Stimulated activated naive CD4-positive, alpha-beta T cell (primary cell): Measurements from ENCODE around the gene CYBRD1.
"Not testable (repeated sequence)": the region's sequence is repeated elsewhere in the genome, so short reads cannot be mapped to it uniquely, and the experiment has no call there.

Experiments
- DNase-seq, 6 experiments: peaks; one replicate each; lab custom pipeline; 2025; lab: John Stamatoyannopoulos, UW

Gene CYBRD1, protein sequence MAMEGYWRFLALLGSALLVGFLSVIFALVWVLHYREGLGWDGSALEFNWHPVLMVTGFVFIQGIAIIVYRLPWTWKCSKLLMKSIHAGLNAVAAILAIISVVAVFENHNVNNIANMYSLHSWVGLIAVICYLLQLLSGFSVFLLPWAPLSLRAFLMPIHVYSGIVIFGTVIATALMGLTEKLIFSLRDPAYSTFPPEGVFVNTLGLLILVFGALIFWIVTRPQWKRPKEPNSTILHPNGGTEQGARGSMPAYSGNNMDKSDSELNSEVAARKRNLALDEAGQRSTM

DNA sequence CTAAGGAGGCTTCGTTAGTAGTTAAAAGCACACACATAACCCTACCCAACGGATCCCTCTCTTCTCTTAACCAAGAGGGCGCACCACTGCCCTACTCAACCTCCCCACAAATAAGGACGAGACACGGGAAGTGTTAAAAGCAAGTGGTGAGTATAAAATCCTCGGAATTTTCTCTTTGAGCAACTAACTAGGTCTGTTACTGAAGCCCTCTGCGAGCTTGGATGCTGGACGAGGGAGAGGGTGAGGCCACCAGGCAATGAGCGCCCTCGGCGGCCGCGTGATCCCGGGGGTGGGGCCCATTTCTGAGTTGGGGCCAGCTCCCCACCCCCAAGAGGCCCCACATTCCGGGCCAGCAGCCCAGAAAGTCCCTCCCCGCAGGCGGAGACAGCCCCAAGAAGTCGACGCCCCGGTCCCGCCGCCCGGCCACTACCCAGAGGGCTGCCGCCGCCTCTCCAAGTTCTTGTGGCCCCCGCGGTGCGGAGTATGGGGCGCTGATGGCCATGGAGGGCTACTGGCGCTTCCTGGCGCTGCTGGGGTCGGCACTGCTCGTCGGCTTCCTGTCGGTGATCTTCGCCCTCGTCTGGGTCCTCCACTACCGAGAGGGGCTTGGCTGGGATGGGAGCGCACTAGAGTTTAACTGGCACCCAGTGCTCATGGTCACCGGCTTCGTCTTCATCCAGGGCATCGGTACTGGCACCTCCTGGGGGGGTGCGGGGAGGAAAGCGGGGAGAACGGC lies at the start of gene CYBRD1:
TSS of gene CYBRD1 (plus strand) at position 423 of the 736 bp plus-strand sequence. CDS start at position 495, 72 bp downstream.
- DNase-seq: no peak

DNA sequence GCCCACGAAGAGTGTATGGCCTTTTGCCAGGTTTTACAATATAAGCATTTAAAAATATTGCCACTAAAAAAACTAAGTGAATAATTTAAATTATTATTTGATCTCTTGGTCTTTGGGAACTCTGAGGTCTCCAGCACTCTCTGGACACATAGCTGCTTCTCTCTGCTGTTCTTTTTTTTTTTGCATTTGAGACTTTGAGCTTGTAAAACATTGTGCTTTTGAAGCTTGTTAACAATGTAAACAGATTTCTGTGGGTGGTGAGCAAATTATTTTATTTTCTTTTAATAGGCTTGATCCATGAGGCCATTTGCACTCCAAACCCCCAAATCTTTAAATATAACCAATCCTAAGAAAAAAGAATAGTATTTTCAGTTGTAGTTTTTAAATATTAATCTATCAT lies 46.3 kb upstream of the CYBRD1 start:
- DNase-seq: no peak

DNA sequence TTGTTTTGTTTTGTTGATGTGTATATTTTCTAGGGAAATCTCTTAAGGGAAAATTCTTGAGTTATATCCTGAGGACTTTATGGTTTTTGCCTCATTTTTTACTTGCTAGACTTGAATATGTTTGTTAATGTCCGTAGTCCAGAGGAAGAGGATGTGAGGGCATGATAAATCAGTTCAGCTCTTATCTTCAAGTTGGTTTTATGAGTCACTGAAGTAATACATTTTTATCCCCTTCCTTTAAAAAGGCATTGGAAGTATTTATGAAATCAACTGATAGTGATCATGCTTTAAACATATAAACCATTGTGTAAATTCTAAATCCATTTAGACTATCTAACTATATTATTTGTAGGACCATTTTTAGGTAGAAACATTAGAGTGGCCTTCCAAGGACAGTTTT lies 43.9 kb upstream of the CYBRD1 start:
- no peak for DNase-seq

DNA sequence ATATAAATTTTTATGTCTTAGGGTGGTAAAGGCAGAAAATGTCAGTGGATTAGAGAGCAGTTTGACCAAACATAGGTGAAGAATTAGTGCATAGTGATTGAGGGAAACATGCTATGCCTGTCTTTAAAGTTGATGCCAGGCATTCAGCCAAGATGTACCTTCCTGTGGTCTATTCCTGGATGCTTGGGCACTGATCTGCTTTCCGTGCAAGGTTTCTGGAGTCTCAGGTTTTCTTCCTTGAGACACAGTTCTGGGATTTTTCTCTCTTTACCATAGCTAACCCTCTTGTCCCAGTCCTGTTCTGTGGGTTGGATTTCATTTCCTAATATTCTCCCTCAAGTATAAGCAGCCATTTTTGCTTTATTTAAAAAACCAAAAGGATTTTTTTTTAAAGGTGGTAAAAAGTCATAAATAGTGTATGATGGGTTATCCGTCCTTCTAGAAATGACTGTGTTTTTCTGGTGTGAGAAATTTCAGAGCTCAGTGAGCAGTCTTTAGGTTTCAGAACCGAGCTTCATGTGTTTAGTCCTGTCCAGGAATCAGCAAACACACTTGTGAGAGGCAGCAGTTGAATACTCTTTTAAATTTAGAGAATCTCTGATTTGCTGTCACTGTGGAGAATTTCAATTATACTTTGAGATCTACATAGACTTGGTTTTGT lies 43.0 kb upstream of the CYBRD1 start:
- DNase-seq: no peak

DNA sequence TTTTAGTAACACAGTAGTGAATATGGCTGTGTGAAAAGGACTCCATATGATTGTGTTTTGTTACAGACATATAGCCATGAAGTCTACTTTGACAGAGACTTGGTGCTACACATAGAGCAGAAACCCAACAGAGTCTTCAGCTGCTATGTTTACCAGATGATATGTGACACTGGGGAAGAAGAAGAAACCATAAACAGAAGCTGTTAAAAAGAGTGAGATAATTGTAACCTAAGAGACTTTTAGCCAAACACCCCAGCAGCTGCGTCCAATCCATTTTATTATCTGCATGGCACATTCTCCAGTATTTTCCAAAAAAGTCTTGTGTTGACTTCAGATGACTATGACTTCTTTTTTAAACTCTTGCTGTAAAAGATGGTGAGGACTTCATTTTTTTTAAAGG lies 41.4 kb upstream of the CYBRD1 start:
- DNase-seq: no peak

DNA sequence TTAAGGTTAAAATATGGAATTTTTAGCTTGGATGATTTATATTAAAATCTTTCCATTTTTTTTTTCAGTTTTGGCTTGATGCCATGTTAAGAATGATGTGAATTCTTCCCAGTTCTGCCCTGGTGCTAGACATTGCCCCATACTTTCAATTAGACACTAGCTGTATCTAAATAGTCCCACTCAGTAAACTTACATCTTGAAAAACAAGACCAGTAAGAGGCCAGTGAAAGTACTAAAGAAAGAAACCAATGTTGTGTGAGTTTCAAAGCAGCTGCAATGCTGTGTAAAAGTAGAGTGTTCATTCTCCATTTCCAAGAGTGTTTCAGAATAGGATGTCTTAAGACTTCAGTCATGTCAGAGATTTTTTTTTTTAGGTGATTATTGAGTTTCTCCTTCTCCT lies 40.0 kb upstream of the CYBRD1 start:
- no peak for DNase-seq

DNA sequence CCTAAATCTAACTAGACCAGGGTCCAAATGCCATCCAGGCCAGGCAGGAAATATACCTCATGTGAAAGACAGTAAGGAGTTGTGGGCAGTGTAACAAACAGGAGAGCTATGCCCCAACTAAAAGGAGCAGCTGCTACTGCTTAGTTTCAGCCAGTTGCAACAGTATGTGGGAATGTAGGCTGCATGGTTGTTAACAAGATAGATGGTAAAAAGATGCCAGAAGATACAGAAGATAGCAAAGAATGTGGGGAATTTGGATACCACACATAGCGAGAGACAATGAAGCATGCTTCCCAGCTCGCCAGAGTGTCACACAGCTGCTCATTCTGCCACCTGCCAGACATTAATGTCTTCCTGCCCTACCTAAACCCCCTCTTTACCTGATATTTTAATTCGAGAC lies 39.4 kb upstream of the CYBRD1 start:
- DNase-seq: no peak

DNA sequence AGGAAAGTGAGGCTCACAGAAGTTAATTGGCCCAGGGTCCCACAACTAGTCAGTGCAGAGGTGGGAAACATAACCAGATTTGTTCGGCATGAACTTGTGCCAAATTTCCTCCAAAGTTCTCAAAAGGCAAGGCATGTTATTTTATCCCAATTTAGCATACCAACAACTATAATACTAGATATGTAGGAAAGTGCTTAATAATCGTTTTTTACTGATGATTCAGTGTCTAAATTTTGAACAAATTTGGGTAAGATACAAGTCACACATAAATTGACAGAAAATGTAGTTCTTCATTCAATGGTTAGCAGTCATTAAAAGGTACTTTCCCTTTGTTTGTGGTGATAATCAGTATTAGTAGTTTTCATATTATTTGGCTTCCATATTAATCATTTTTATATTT lies 38.5 kb upstream of the CYBRD1 start:
- no peak for DNase-seq

DNA sequence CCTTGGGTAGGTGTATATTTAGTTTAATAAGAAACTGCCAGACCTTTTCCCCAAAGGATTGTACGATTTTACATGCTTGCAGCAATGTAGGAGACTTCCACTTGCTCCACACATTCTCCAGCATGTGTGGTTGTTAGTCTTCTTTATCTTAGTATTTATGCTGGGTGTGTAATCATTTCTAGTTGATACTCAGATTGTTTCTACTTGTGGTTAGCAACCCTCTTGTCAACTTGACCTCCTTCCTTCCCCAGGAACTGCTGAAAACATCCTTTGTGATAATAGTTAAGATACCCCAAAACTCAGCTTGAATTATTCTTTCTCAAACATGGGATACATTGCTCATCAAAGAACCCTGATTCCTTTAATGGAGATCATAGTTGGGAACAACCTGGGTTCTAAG lies 37.2 kb upstream of the CYBRD1 start:
- no peak for DNase-seq

DNA sequence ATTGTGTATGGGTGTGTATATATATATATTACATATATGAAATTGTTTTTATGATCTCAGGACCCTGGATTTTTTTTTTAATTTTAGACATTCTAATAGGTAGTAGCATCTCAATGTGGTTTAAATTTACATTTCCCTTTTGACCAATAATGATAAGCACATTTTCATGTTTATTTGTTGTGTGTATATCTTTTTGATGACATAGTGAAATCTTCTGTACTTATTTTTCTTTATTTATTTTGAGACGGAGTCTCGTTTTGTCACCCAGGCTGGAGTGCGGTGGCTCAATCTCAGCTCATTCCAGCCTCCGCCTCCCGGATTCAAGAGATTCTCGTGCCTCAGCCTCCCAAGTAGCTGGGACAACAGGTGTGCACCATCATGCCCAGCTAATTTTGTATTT lies 35.1 kb upstream of the CYBRD1 start:
- no peak for DNase-seq

DNA sequence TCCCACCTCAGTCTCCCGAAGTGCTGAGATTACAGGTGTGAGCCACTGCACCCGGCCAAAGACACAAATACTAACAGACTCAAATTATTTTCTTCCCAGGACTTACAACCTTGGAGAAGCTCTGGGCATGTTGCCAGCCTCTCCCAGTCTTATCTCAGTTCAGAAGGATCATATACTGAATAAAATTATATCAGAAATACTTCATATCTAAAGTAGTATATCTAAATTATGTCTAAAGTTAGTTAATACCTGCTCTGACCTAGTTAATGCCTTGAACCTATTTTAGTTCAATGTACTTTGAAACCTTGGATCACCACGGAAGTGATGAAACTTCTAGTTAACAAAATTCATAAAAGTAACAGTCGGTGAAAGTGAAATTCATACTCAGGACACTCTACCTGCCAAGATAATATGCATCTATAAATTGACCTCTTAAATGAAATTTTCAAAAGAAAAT lies 34.4 kb upstream of the CYBRD1 start:
- no peak for DNase-seq

DNA sequence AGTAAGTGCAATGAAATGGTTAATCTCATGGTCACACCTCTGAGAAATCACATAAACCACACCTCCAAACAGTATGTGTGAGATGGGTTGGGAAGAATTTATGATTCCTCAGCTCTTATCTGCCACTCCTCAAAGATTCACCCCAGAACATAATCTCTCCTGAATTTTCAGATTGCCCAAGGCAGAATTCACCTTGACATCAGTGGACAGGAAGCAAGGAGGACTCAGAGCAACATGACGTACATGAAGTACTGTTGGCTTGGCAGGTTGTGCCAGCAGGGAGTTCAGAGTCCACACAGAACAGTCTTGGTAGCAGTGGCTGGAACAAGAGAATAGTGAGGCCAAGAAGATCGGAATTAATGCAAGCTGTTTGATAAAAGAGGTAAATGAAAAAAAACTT lies 31.7 kb upstream of the CYBRD1 start:
- DNase-seq: no peak

DNA sequence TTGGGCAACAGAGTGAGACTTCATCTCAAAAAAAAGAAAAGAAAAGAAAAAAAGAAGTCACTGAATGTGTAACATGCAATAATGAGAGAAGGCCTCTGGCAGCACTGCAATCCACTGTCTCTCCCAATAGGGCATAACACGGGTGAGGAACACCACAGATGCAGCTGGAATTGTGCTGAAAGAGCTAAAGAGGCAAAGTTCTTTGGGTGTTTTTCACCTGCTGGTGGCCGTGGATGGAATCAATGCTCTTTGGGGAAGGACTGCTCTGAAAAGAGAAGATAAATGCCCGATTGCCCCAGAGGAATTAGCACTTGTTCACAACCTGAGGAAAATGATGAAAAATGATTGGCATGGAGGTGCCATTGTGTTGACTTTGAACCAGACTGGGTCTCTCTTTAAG lies 31.0 kb upstream of the CYBRD1 start:
- DNase-seq: no peak

DNA sequence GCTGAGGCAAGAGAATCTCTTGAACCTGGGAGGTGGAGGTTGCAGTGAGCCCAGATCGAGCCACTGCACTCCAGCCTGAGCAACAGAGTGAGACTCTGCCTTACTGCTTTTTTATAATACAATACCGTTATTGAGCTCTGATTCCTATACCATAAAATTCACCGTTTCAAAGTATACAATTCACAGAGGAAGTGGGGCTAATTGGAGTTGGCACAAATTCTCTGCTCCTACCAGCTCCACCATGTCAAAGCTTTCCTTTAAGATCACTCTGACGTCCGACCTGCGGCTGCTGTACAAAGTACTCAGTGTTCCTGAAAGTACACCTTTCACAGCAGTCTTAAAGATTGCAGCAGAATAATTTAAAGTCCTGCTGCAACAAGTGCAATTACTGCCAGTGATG lies 29.6 kb upstream of the CYBRD1 start:
- DNase-seq: no peak

DNA sequence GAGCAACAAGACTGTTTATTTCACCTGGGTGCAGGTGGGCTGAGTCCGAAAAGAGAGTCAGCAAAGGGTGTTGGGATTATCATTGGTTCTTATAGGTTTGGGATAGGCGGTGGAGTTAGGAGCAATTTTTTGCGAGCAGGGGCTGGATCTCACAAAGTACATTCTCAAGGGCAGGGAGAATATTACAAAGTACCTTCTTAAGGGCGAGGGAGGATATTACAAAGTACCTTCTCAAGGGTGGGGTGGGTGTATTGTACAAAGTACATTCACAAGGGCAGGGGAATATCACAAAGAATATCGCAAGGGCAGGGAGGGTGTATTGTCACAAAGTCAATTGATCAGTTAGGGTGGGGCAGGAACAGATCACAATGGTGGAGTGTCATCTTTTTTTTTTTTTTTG lies 24.6 kb upstream of the CYBRD1 start:
- not testable (repeated sequence) for DNase-seq

DNA sequence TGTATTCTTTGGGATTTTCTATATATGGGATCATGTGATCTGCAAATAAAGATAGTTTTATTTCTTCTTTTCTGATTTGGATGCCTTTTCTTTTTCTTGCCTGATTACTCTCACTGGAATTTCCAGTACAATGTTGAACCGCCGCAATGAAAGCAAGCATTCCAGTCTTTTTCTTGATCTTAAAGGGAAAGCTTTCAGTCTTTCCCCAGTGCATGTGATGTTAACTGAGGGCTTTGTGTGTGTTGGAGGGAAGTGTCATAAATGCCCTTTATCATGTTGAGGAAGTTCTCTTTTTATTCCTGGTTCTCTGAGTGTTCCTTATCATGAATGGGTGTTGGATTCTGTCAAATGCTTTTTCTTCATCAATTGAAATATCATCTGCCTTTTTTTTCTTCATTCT lies 16.9 kb upstream of the CYBRD1 start:
- no peak for DNase-seq

DNA sequence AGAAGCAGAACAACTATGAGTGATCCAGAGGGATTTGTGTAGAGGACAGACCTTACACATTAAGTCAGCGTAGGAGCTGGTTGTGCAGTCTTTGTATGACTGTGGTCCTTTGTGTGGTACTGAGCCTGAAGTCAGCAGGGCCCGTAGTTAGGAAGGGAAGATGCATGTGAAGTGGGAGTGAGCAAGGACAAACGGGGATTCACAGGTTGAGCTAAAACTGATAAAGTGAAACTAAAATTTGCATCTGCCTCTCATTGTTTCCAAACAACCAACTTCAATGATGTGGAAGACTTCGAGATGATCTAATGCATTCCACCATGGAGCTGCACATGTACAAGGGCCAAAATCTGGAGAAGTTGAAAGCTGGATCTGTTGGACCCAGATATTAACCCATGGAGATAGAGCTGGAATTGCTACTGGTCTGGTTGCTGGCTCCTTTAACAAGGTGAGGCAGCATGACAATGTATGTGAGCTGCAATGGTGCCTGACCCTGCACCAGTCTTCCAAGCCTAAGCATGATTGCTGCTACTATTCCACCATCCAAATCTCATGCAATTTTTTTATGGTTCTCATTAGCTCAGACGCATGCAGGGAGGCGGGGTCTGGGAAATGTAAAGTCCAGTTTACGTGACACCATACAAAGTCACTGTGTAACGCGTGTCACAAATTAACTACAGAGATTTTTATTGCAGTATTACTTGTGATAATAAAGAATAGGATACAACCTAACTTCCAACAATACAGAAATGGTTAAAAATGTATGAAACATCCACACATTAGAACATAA lies 12.1 kb upstream of the CYBRD1 start:
- no peak for DNase-seq

DNA sequence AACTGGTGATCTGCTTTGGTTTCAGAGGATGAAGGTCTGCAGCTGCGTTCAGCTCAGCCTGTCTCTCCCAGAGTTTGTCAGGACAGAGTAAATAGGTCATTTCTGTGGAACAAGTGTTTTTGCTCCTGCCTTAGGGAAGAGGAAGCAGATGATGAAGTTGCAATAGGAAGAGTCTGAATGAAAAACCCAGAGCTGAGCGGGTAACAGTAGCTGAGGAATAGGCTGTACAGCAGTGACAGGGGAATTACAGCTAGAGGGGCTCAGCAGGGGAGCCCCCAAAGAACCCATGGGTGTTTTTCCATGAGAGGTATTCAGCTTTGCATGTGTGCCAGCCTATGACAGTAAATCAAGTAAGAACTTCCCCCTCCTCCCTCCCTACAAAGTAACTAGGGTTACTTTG lies 10.3 kb upstream of the CYBRD1 start:
- no peak for DNase-seq

DNA sequence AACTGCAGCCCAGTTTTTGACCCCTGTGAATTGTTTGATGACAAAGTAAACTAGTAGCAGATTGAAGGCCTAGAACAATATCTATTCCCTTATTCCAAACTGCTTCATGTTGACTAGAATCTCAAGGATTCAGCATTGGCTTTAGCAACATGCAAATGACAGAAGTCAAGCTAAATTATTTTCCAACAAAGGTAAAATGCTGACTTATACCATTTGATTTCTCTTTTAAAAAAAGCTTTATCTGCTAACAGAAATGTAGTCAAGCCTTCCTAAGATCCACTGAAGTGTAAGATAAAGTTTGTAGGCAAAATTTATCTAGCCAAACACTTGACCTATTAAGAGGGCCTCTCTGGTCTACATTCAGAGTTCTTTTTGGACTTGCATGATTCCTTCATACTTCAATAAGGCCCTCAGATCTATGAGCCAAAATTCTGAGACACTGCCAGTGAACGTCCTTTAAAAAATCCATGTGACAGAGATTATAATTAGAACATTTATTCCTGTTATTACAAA lies 9.5 kb upstream of the CYBRD1 start:
- no peak for DNase-seq

DNA sequence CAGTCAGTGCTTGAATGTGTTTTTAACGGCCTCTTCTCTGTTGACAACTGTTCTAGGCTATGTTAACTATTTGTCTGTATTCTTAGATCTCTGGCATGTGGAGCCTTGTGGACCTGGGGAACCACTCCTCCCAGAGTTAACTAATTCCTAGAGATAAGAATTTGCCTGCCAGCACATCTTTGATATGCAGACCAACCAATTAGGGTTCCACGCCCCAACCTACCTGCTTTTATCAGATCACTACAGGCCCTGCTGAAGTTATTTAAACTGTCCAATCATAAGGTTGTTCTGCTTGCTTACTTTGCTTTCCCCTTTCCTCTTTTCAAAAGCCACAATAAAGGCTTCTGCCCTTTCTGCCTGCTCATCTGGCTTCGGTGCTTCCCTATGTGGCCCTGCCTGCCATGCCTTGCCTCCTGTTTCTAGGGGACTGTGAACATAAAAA lies 8.5 kb upstream of the CYBRD1 start:
- DNase-seq: no peak

DNA sequence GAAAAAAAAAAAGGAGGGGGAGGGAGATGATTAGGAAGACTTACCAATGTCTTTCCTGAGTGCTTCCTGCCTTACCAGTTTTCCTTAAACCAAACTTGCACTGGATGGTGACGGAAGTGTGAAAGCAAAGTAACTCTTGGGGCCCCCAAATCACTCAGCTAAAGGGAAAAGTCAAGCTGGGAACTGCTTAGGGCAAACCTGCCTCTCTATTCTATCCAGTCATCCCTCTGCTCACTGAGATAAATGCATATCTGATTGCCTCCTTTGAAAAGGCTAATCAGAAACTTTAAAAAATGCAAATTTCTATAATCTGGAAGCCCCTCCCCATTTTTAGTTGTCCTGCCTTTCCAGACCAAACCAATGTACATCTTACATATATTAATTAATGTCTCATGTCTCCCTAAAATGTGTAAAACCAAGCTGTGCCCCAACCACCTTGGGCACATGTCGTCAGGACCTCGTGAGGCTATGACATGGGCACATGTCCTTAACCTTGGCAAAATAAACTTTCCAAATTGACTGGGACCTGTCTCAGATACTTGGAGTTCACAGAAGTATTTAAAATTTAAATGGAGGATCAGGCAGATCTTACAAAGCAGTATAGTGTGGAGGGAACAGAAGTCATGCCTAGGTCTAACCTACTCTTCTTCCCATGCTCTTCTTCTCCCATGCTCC lies 7.2 kb upstream of the CYBRD1 start:
- DNase-seq: no peak
